Fibroblast of the aortic adventitia (primary cell): Measurements from ENCODE around the gene PTPMT1. TPM values are rescaled to one million over a fixed set of nuclear protein-coding genes. Genes with fewer than 3 reads are reported as not detected.
A peak's percentile ranks its signal among the peaks of the same experiment; 100 is the strongest.

Experiments
- DNase-seq: peaks from one replicate; pipeline ENCODE4 v3.0.0-alpha.2; 2010; ENCODE audit warnings: low read depth
- H3K4me3 ChIP-seq: 2 replicates; pipeline ENCODE4 v1.5.1; 2011; ENCODE audit warnings: low read depth, mild to moderate bottlenecking, control low read depth, low read length, moderate library complexity
- CTCF ChIP-seq: IDR thresholded peaks from 2 replicates; pipeline ENCODE4 v1.5.1; 2011; ENCODE audit warnings: mild to moderate bottlenecking, low read length, control low read depth, inconsistent platforms; ENCODE audit not compliant: insufficient read depth
- total RNA-seq: library from RNA; depleted of rRNA; stranded (reverse); fragments of >200 nt; gene quantifications from 2 replicates; pipeline ENCODE4 v1.2.3, GENCODE V29; 2012; ENCODE audit warnings: low replicate concordance

PTPMT1 gene
- 25.6 and 44.1 TPM in 2 replicates for total RNA-seq

- TF ChIP-seq CTCF = no peak
- DNase-seq = peak; percentile 46
- peak within 1 kb of the TSS; percentile 87 for H3K4me3 ChIP-seq
These were observed at the start of gene PTPMT1 for GRCh38 chr11:47565340-47566148. TSS of gene PTPMT1 (plus strand) at chr11:47565599. CDS start at chr11:47565623, 24 bp downstream.

GRCh38 chr11:47516155-47516554 lies 49.2 kb upstream of the PTPMT1 start:
- no peak overlapping the region for H3K4me3 ChIP-seq
- TF ChIP-seq CTCF = no peak
- DNase-seq = no peak

- TF ChIP-seq CTCF = no peak
- no peak overlapping the region for H3K4me3 ChIP-seq
- no peak for DNase-seq
These were observed 48.2 kb upstream of the PTPMT1 start for GRCh38 chr11:47516984-47517853.

GRCh38 chr11:47518212-47518964 lies 47.0 kb upstream of the PTPMT1 start:
- TF ChIP-seq CTCF = no peak
- DNase-seq = no peak
- H3K4me3 ChIP-seq = no peak overlapping the region

GRCh38 chr11:47523490-47524225 lies 41.7 kb upstream of the PTPMT1 start:
- peak; percentile 78 for DNase-seq
- peak overlapping the region; percentile 38 for H3K4me3 ChIP-seq
- no peak for TF ChIP-seq CTCF
